GM19193 (cell line): Measurements from ENCODE around the gene SVIL.

Experiments used
- POLR2A ChIP-seq: IDR thresholded peaks from 4 replicates; pipeline ENCODE4 v1.6.1; 2011; ENCODE audit not compliant: insufficient read depth, insufficient read length; ENCODE audit errors: extremely low read depth

SVIL gene

GRCh38 chr10:29600067-29600466 lies 34.7 kb downstream of the SVIL start:
- no peak for TF ChIP-seq POLR2A

- no peak for TF ChIP-seq POLR2A
Measured at GRCh38 chr10:29598851-29599311, 35.9 kb downstream of the SVIL start.

GRCh38 chr10:29596826-29597225 lies 37.9 kb downstream of the SVIL start:
- no peak for TF ChIP-seq POLR2A

GRCh38 chr10:29596356-29596755 lies 38.4 kb downstream of the SVIL start:
- TF ChIP-seq POLR2A: no peak

GRCh38 chr10:29595636-29596225 lies 39.0 kb downstream of the SVIL start:
- no peak for TF ChIP-seq POLR2A

GRCh38 chr10:29595146-29595545 lies 39.6 kb downstream of the SVIL start:
- no peak for TF ChIP-seq POLR2A

GRCh38 chr10:29591651-29591968 lies 43.2 kb downstream of the SVIL start:
- TF ChIP-seq POLR2A: no peak

- TF ChIP-seq POLR2A: no peak
Measured at GRCh38 chr10:29590915-29591650, 43.7 kb downstream of the SVIL start.

- no peak for TF ChIP-seq POLR2A
Measured at GRCh38 chr10:29588629-29589421, 45.9 kb downstream of the SVIL start.

- no peak for TF ChIP-seq POLR2A
Measured at GRCh38 chr10:29586509-29586908, 48.3 kb downstream of the SVIL start.

- no peak for TF ChIP-seq POLR2A
Measured at GRCh38 chr10:29585488-29585976, 49.2 kb downstream of the SVIL start.

- TF ChIP-seq POLR2A: no peak
Measured at GRCh38 chr10:29584436-29584835, 50.3 kb downstream of the SVIL start.

GRCh38 chr10:29583674-29584073 lies 51.1 kb downstream of the SVIL start:
- TF ChIP-seq POLR2A: no peak

GRCh38 chr10:29579455-29579970 lies 55.3 kb downstream of the SVIL start:
- TF ChIP-seq POLR2A: no peak

- TF ChIP-seq POLR2A: no peak
Measured at GRCh38 chr10:29578457-29578856, 56.3 kb downstream of the SVIL start.
